ENCODE results near the gene A4GALT. TPM values are rescaled to one million over a fixed set of nuclear protein-coding genes. Genes with fewer than 3 reads are reported as not detected.
"Not testable (repeated sequence)": the region's sequence is repeated elsewhere in the genome, so short reads cannot be mapped to it uniquely, and the experiment has no call there.

The A4GALT gene
- total and polyA plus RNA-seq, 2 donors = 1.3 to 20.9 TPM

- Histone ChIP-seq H3K27ac (ENCODE audit: low read depth in 1 of 2, low read length in 1 of 2) (no peak overlapping the region), H3K27me3 (ENCODE audit: control insufficient read depth in 2 of 2, insufficient read depth in 1 of 2, low read length in 1 of 2) (no peaks in the 10 kb centered on the region), H3K4me1 (ENCODE audit: control insufficient read depth in 2 of 2, insufficient read depth in 2 of 2, low read length in 2 of 2) (no peaks in the 10 kb centered on the region), H3K4me3 (ENCODE audit: low read length in 2 of 2) (no peak overlapping the region), H3K9me3 (ENCODE audit: control insufficient read depth in 2 of 2, insufficient read depth in 1 of 2, low read length in 1 of 2) (no peaks in the 10 kb centered on the region), H3K36me3 (ENCODE audit: control insufficient read depth in 2 of 2, insufficient read depth in 2 of 2, low read length in 1 of 2) (no peaks in the 10 kb centered on the region)
- WGBS = 95% methylated on average over 14 of the region's 14 CpGs
- DNase-seq (ENCODE audit: low read depth in 6 of 9, low spot score in 9 of 9) = no peak
Observed at GRCh38 chr22:42747701-42748513, 27.2 kb upstream of the A4GALT start.

- H3K27ac ChIP-seq (ENCODE audit: low read depth in 1 of 2, low read length in 1 of 2) = no peak overlapping the region
- 90% methylated on average over 11 of the region's 11 CpGs for WGBS
Observed at GRCh38 chr22:42745118-42745517, 24.4 kb upstream of the A4GALT start.

GRCh38 chr22:42743501-42743991, 22.9 kb upstream of the A4GALT start:
- H3K9me3 ChIP-seq (ENCODE audit: control insufficient read depth in 2 of 2, insufficient read depth in 1 of 2, low read length in 1 of 2) = no peaks in the 10 kb centered on the region
- DNase-seq (ENCODE audit: low read depth in 6 of 9, low spot score in 9 of 9) = no peak
- WGBS = 93% methylated on average over 9 of the region's 9 CpGs
- no peaks in the 10 kb centered on the region for H3K36me3 ChIP-seq (ENCODE audit: control insufficient read depth in 2 of 2, insufficient read depth in 2 of 2, low read length in 1 of 2)
- no peak overlapping the region for H3K27ac ChIP-seq (ENCODE audit: low read depth in 1 of 2, low read length in 1 of 2)
- no peak overlapping the region for H3K4me3 ChIP-seq (ENCODE audit: low read length in 2 of 2)
- H3K4me1 ChIP-seq (ENCODE audit: control insufficient read depth in 2 of 2, insufficient read depth in 2 of 2, low read length in 2 of 2) = no peaks in the 10 kb centered on the region
- no peaks in the 10 kb centered on the region for H3K27me3 ChIP-seq (ENCODE audit: control insufficient read depth in 2 of 2, insufficient read depth in 1 of 2, low read length in 1 of 2)

More at GRCh38 chr22:42745118-42745517, 24.4 kb upstream of the A4GALT start:
- no peaks in the 10 kb centered on the region for H3K27me3 ChIP-seq (ENCODE audit: control insufficient read depth in 2 of 2, insufficient read depth in 1 of 2, low read length in 1 of 2)
- no peaks in the 10 kb centered on the region for H3K4me1 ChIP-seq (ENCODE audit: control insufficient read depth in 2 of 2, insufficient read depth in 2 of 2, low read length in 2 of 2)
- no peak overlapping the region for H3K4me3 ChIP-seq (ENCODE audit: low read length in 2 of 2)
- no peaks in the 10 kb centered on the region for H3K9me3 ChIP-seq (ENCODE audit: control insufficient read depth in 2 of 2, insufficient read depth in 1 of 2, low read length in 1 of 2)
- no peaks in the 10 kb centered on the region for H3K36me3 ChIP-seq (ENCODE audit: control insufficient read depth in 2 of 2, insufficient read depth in 2 of 2, low read length in 1 of 2)
- DNase-seq (ENCODE audit: low read depth in 6 of 9, low spot score in 9 of 9) = no peak

- WGBS = 95% methylated on average over 8 of the region's 8 CpGs
- Histone ChIP-seq H3K36me3 (ENCODE audit: control insufficient read depth in 2 of 2, insufficient read depth in 2 of 2, low read length in 1 of 2) (no peaks in the 10 kb centered on the region), H3K4me3 (ENCODE audit: low read length in 2 of 2) (no peak overlapping the region), H3K27me3 (ENCODE audit: control insufficient read depth in 2 of 2, insufficient read depth in 1 of 2, low read length in 1 of 2) (no peaks in the 10 kb centered on the region), H3K9me3 (ENCODE audit: control insufficient read depth in 2 of 2, insufficient read depth in 1 of 2, low read length in 1 of 2) (no peaks in the 10 kb centered on the region), H3K4me1 (ENCODE audit: control insufficient read depth in 2 of 2, insufficient read depth in 2 of 2, low read length in 2 of 2) (no peaks in the 10 kb centered on the region), H3K27ac (ENCODE audit: low read depth in 1 of 2, low read length in 1 of 2) (no peak overlapping the region)
- no peak for DNase-seq (ENCODE audit: low read depth in 6 of 9, low spot score in 9 of 9)
Observed at GRCh38 chr22:42742940-42743339, 22.3 kb upstream of the A4GALT start.

GRCh38 chr22:42740320-42740719, 19.6 kb upstream of the A4GALT start:
- not testable (repeated sequence) for H3K27me3 ChIP-seq (ENCODE audit: control insufficient read depth in 2 of 2, insufficient read depth in 1 of 2, low read length in 1 of 2); H3K36me3 ChIP-seq (ENCODE audit: control insufficient read depth in 2 of 2, insufficient read depth in 2 of 2, low read length in 1 of 2); DNase-seq (ENCODE audit: low read depth in 6 of 9, low spot score in 9 of 9); H3K4me1 ChIP-seq (ENCODE audit: control insufficient read depth in 2 of 2, insufficient read depth in 2 of 2, low read length in 2 of 2); H3K4me3 ChIP-seq (ENCODE audit: low read length in 2 of 2); H3K27ac ChIP-seq (ENCODE audit: low read depth in 1 of 2, low read length in 1 of 2); H3K9me3 ChIP-seq (ENCODE audit: control insufficient read depth in 2 of 2, insufficient read depth in 1 of 2, low read length in 1 of 2)
- 93% methylated on average over 5 of the region's 5 CpGs for WGBS

- 95% methylated on average over 6 of the region's 6 CpGs for WGBS
- Histone ChIP-seq H3K9me3 (ENCODE audit: control insufficient read depth in 2 of 2, insufficient read depth in 1 of 2, low read length in 1 of 2) (no peaks in the 10 kb centered on the region), H3K27ac (ENCODE audit: low read depth in 1 of 2, low read length in 1 of 2) (no peak overlapping the region), H3K4me3 (ENCODE audit: low read length in 2 of 2) (no peak overlapping the region), H3K36me3 (ENCODE audit: control insufficient read depth in 2 of 2, insufficient read depth in 2 of 2, low read length in 1 of 2) (no peaks in the 10 kb centered on the region), H3K27me3 (ENCODE audit: control insufficient read depth in 2 of 2, insufficient read depth in 1 of 2, low read length in 1 of 2) (no peaks in the 10 kb centered on the region), H3K4me1 (ENCODE audit: control insufficient read depth in 2 of 2, insufficient read depth in 2 of 2, low read length in 2 of 2) (no peaks in the 10 kb centered on the region)
- DNase-seq (ENCODE audit: low read depth in 6 of 9, low spot score in 9 of 9) = no peak
Observed at GRCh38 chr22:42734406-42734805, 13.7 kb upstream of the A4GALT start.

GRCh38 chr22:42733394-42733793, 12.7 kb upstream of the A4GALT start:
- H3K27ac ChIP-seq (ENCODE audit: low read depth in 1 of 2, low read length in 1 of 2); H3K36me3 ChIP-seq (ENCODE audit: control insufficient read depth in 2 of 2, insufficient read depth in 2 of 2, low read length in 1 of 2); H3K9me3 ChIP-seq (ENCODE audit: control insufficient read depth in 2 of 2, insufficient read depth in 1 of 2, low read length in 1 of 2); H3K4me1 ChIP-seq (ENCODE audit: control insufficient read depth in 2 of 2, insufficient read depth in 2 of 2, low read length in 2 of 2); H3K27me3 ChIP-seq (ENCODE audit: control insufficient read depth in 2 of 2, insufficient read depth in 1 of 2, low read length in 1 of 2); H3K4me3 ChIP-seq (ENCODE audit: low read length in 2 of 2); DNase-seq (ENCODE audit: low read depth in 6 of 9, low spot score in 9 of 9): not testable (repeated sequence)
- 96% methylated on average over 3 of the region's 3 CpGs for WGBS

- DNase-seq (ENCODE audit: low read depth in 6 of 9, low spot score in 9 of 9) = no peak
- no peak overlapping the region for H3K27ac ChIP-seq (ENCODE audit: low read depth in 1 of 2, low read length in 1 of 2)
- no peaks in the 10 kb centered on the region for H3K36me3 ChIP-seq (ENCODE audit: control insufficient read depth in 2 of 2, insufficient read depth in 2 of 2, low read length in 1 of 2)
- H3K4me1 ChIP-seq (ENCODE audit: control insufficient read depth in 2 of 2, insufficient read depth in 2 of 2, low read length in 2 of 2) = no peaks in the 10 kb centered on the region
- 97% methylated on average over 6 of the region's 6 CpGs for WGBS
- H3K9me3 ChIP-seq (ENCODE audit: control insufficient read depth in 2 of 2, insufficient read depth in 1 of 2, low read length in 1 of 2) = no peaks in the 10 kb centered on the region
- H3K4me3 ChIP-seq (ENCODE audit: low read length in 2 of 2) = no peak overlapping the region
- no peaks in the 10 kb centered on the region for H3K27me3 ChIP-seq (ENCODE audit: control insufficient read depth in 2 of 2, insufficient read depth in 1 of 2, low read length in 1 of 2)
Observed at GRCh38 chr22:42732081-42732480, 11.4 kb upstream of the A4GALT start.

GRCh38 chr22:42726811-42727210, 6.1 kb upstream of the A4GALT start:
- H3K9me3 ChIP-seq (ENCODE audit: control insufficient read depth in 2 of 2, insufficient read depth in 1 of 2, low read length in 1 of 2) = no peaks in the 10 kb centered on the region
- peaks cover 2 to 31% of the 10 kb centered on the region in 2 donors for H3K27me3 ChIP-seq (ENCODE audit: control insufficient read depth in 2 of 2, insufficient read depth in 1 of 2, low read length in 1 of 2)
- no peaks in the 10 kb centered on the region for H3K36me3 ChIP-seq (ENCODE audit: control insufficient read depth in 2 of 2, insufficient read depth in 2 of 2, low read length in 1 of 2)
- no peaks in the 10 kb centered on the region for H3K4me1 ChIP-seq (ENCODE audit: control insufficient read depth in 2 of 2, insufficient read depth in 2 of 2, low read length in 2 of 2)
- WGBS = 93% methylated on average over 6 of the region's 6 CpGs
- no peak for DNase-seq (ENCODE audit: low read depth in 6 of 9, low spot score in 9 of 9)
- no peak overlapping the region for H3K4me3 ChIP-seq (ENCODE audit: low read length in 2 of 2)
- H3K27ac ChIP-seq (ENCODE audit: low read depth in 1 of 2, low read length in 1 of 2) = no peak overlapping the region
